GM12873 (cell line): ENCODE data around the gene TCEA2.

Experiments used
- CTCF ChIP-seq: IDR thresholded peaks from 2 replicates; pipeline ENCODE4 v1.5.1; 2012; ENCODE audit warnings: low read depth, mild to moderate bottlenecking, moderate library complexity, low read length, control low read depth; ENCODE audit not compliant: insufficient read depth; ENCODE audit errors: missing control alignments

TCEA2 gene

GRCh38 chr20:64100566-64100888 is 37.5 kb downstream of the TCEA2 start:
- TF ChIP-seq CTCF = no peak

GRCh38 chr20:64100946-64101688 is 38.1 kb downstream of the TCEA2 start:
- no peak for TF ChIP-seq CTCF

GRCh38 chr20:64101731-64102621 is 39.0 kb downstream of the TCEA2 start:
- TF ChIP-seq CTCF = peak; percentile 71

- TF ChIP-seq CTCF = no peak
Observed at GRCh38 chr20:64102647-64103354, 39.8 kb downstream of the TCEA2 start.

- TF ChIP-seq CTCF = no peak
Observed at GRCh38 chr20:64103871-64104666, 41.1 kb downstream of the TCEA2 start.

GRCh38 chr20:64104667-64105451 is 41.9 kb downstream of the TCEA2 start:
- TF ChIP-seq CTCF = no peak
